ENCODE measurements around the gene DDX56. TPM values are rescaled to one million over a fixed set of nuclear protein-coding genes. Genes with fewer than 3 reads are reported as not detected.

The DDX56 gene
- total and polyA plus RNA-seq, 2 donors: 61.3 to 114 TPM

DNA sequence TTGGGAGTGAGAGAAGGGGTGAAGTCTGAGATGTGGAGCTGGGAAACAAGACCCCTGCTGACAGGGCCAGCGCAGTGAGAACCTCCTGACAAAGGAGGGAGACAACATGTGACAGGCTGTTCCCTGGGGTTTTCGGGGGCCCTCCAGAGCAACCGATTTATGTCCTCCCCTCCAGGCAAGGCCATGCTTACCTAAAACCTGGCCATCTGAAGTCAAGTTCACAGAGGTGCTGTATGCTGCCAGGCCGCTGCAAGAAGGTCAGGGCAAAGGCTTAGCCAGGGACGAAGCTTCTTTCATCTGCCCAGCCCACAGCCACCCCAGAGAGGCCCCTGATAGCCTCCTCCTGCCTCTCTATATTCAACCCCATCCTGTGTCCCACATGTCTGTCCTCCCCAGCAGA is 53.1 kb downstream of the DDX56 start:
- WGBS: 98% methylated on average over 5 of the region's 5 CpGs
- no peaks in the 10 kb centered on the region for H3K36me3 ChIP-seq (ENCODE audit: control insufficient read depth in 2 of 2, insufficient read depth in 2 of 2, low read length in 1 of 2)
- peaks cover 0 to 3% of the 10 kb centered on the region in 2 donors for H3K27me3 ChIP-seq (ENCODE audit: control insufficient read depth in 2 of 2, insufficient read depth in 1 of 2, low read length in 1 of 2)
- H3K9me3 ChIP-seq (ENCODE audit: control insufficient read depth in 2 of 2, insufficient read depth in 1 of 2, low read length in 1 of 2): peaks cover 0 to 3% of the 10 kb centered on the region in 2 donors
- H3K4me1 ChIP-seq (ENCODE audit: control insufficient read depth in 2 of 2, insufficient read depth in 2 of 2, low read length in 2 of 2): no peaks in the 10 kb centered on the region
- no peak overlapping the region for H3K4me3 ChIP-seq (ENCODE audit: low read length in 2 of 2)
- DNase-seq (ENCODE audit: low read depth in 6 of 9, low spot score in 9 of 9): no peak
- H3K27ac ChIP-seq (ENCODE audit: low read depth in 1 of 2, low read length in 1 of 2): no peak overlapping the region

DNA sequence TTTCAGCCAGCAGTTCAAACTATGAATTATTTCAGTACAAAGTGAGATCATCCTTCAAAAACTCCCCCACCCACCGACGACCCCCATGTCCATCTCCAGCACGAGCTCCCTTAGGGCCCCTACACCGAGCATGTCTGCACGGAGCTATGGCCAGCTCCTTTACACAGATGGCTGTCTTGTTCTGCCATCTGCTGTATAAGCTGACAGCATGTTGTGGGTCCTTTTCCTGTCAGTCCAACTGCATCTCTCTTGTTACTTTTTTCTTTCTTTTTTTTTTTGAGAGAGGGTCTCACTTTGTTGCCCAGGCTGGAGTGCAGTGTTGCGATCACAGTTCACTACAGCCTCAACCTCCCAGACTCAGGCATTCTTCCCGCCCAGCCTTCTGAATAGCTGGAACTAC is 54.2 kb downstream of the DDX56 start:
- no peak overlapping the region for H3K27ac ChIP-seq (ENCODE audit: low read depth in 1 of 2, low read length in 1 of 2)
- H3K9me3 ChIP-seq (ENCODE audit: control insufficient read depth in 2 of 2, insufficient read depth in 1 of 2, low read length in 1 of 2): peaks cover 0 to 3% of the 10 kb centered on the region in 2 donors
- no peaks in the 10 kb centered on the region for H3K4me1 ChIP-seq (ENCODE audit: control insufficient read depth in 2 of 2, insufficient read depth in 2 of 2, low read length in 2 of 2)
- peaks cover 0 to 3% of the 10 kb centered on the region in 2 donors for H3K27me3 ChIP-seq (ENCODE audit: control insufficient read depth in 2 of 2, insufficient read depth in 1 of 2, low read length in 1 of 2)
- no peak overlapping the region for H3K4me3 ChIP-seq (ENCODE audit: low read length in 2 of 2)
- no peaks in the 10 kb centered on the region for H3K36me3 ChIP-seq (ENCODE audit: control insufficient read depth in 2 of 2, insufficient read depth in 2 of 2, low read length in 1 of 2)
- no peak for DNase-seq (ENCODE audit: low read depth in 6 of 9, low spot score in 9 of 9)
- WGBS: 94% methylated on average over 7 of the region's 7 CpGs

DNA sequence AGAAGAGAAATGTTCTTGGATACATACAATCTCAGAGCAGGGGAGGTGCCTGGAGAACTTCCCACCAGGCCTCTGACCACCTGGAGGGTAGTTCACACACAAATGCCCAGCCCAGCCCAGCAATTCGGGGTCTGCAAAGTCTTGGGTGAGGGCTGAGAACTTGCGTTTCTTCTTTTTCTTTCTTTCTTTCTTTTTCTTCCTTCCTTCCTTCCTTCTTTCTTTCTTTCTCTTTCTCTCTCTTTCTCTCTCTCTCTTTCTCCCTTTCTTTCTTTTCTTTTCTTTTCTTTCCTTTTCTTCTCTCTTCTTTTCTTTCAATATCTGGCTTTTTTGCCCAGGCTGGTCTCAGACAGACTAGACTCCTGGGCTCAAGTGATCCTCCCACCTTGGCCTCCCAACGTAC is 54.9 kb downstream of the DDX56 start:
- Histone ChIP-seq H3K27ac (ENCODE audit: low read depth in 1 of 2, low read length in 1 of 2) (no peak overlapping the region), H3K36me3 (ENCODE audit: control insufficient read depth in 2 of 2, insufficient read depth in 2 of 2, low read length in 1 of 2) (no peaks in the 10 kb centered on the region), H3K9me3 (ENCODE audit: control insufficient read depth in 2 of 2, insufficient read depth in 1 of 2, low read length in 1 of 2) (no peaks in the 10 kb centered on the region), H3K27me3 (ENCODE audit: control insufficient read depth in 2 of 2, insufficient read depth in 1 of 2, low read length in 1 of 2) (peaks cover 0 to 3% of the 10 kb centered on the region in 2 donors), H3K4me1 (ENCODE audit: control insufficient read depth in 2 of 2, insufficient read depth in 2 of 2, low read length in 2 of 2) (no peaks in the 10 kb centered on the region), H3K4me3 (ENCODE audit: low read length in 2 of 2) (no peak overlapping the region)
- WGBS: 86% methylated on average over 3 of the region's 3 CpGs
- no peak for DNase-seq (ENCODE audit: low read depth in 6 of 9, low spot score in 9 of 9)

DNA sequence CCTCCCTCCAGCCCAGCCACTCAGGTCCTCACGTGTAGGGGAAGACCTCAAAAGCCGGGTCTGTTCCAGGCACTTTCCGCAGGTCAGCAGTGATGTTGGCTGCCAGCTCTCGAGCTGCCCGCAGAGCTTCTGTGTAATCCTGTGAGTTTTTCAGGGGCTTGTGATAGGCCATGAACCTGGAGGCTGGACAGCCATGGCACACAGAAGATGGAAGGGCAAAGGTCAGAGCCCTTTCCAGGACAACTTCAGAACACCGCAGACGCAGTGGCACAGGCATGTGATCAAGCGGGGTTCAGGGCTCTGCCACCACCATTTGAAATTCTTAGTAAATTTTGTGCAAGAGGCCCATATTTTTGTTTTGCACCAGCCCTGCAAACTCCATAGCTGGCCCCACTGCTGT is 56.5 kb downstream of the DDX56 start:
- Histone ChIP-seq H3K4me1 (ENCODE audit: control insufficient read depth in 2 of 2, insufficient read depth in 2 of 2, low read length in 2 of 2) (no peaks in the 10 kb centered on the region), H3K4me3 (ENCODE audit: low read length in 2 of 2) (no peak overlapping the region), H3K27me3 (ENCODE audit: control insufficient read depth in 2 of 2, insufficient read depth in 1 of 2, low read length in 1 of 2) (peaks cover 0 to 3% of the 10 kb centered on the region in 2 donors), H3K9me3 (ENCODE audit: control insufficient read depth in 2 of 2, insufficient read depth in 1 of 2, low read length in 1 of 2) (no peaks in the 10 kb centered on the region), H3K36me3 (ENCODE audit: control insufficient read depth in 2 of 2, insufficient read depth in 2 of 2, low read length in 1 of 2) (no peaks in the 10 kb centered on the region), H3K27ac (ENCODE audit: low read depth in 1 of 2, low read length in 1 of 2) (no peak overlapping the region)
- 90% methylated on average over 8 of the region's 8 CpGs for whole genome bisulfite sequencing
- no peak for DNase-seq (ENCODE audit: low read depth in 6 of 9, low spot score in 9 of 9)

Other genes with a start within 250 kb of the DDX56 start
- gene CAMK2B, start 248.3 kb downstream of the DDX56 start, total RNA-seq: 0.85 TPM
- gene CAMK2B, start 248.3 kb downstream of the DDX56 start, polyA plus RNA-seq: 3.1 TPM
- 32.9 TPM for gene NUDCD3, start 83.2 kb downstream of the DDX56 start, total RNA-seq
- gene NUDCD3, start 83.2 kb downstream of the DDX56 start, polyA plus RNA-seq: 33.9 TPM
- under 0.01 TPM for gene NPC1L1, start 32.6 kb downstream of the DDX56 start, total RNA-seq
- 0.14 TPM for gene NPC1L1, start 32.6 kb downstream of the DDX56 start, polyA plus RNA-seq
- 57.6 TPM for gene TMED4, start 8.3 kb upstream of the DDX56 start, total RNA-seq
- 46.9 TPM for gene TMED4, start 8.3 kb upstream of the DDX56 start, polyA plus RNA-seq
- 26.9 TPM for gene OGDH, start 32.7 kb upstream of the DDX56 start, total RNA-seq
- 20.7 TPM for gene OGDH, start 32.7 kb upstream of the DDX56 start, polyA plus RNA-seq
- 7.5 TPM for gene ZMIZ2, start 174.9 kb upstream of the DDX56 start, total RNA-seq
- gene ZMIZ2, start 174.9 kb upstream of the DDX56 start, polyA plus RNA-seq: 74.1 TPM
- gene PPIA, start 222.8 kb upstream of the DDX56 start, total RNA-seq: 3,565 TPM
- 2,685 TPM for gene PPIA, start 222.8 kb upstream of the DDX56 start, polyA plus RNA-seq

Measured in thymus (tissue), 11 donors.